ENCODE data around the gene RAPGEF2. TPM values are rescaled to one million over a fixed set of nuclear protein-coding genes. Genes with fewer than 3 reads are reported as not detected.

Gene RAPGEF2
- total and polyA plus RNA-seq, 11 donors = 10.6 to 75.9 (median 51.2) TPM

- peaks cover 0 to 3% (median 0%) of the 10 kb centered on the region in 12 donors for H3K9me3 ChIP-seq
- H3K27me3 ChIP-seq = no peaks in the 10 kb centered on the region
- TF ChIP-seq, protein P1, sequence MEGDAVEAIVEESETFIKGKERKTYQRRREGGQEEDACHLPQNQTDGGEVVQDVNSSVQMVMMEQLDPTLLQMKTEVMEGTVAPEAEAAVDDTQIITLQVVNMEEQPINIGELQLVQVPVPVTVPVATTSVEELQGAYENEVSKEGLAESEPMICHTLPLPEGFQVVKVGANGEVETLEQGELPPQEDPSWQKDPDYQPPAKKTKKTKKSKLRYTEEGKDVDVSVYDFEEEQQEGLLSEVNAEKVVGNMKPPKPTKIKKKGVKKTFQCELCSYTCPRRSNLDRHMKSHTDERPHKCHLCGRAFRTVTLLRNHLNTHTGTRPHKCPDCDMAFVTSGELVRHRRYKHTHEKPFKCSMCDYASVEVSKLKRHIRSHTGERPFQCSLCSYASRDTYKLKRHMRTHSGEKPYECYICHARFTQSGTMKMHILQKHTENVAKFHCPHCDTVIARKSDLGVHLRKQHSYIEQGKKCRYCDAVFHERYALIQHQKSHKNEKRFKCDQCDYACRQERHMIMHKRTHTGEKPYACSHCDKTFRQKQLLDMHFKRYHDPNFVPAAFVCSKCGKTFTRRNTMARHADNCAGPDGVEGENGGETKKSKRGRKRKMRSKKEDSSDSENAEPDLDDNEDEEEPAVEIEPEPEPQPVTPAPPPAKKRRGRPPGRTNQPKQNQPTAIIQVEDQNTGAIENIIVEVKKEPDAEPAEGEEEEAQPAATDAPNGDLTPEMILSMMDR (IDR thresholded peaks at IDR 0.05) = no peak
- TF ChIP-seq POLR2A (IDR thresholded peaks at IDR 0.05) = no peak
- no peak for DNase-seq
- peak overlapping the region in 6 of 12 donors; percentile 6 to 27 (median 14) for H3K27ac ChIP-seq
- H3K36me3 ChIP-seq = no peaks in the 10 kb centered on the region
- ATAC-seq = no peak
- H3K4me3 ChIP-seq = no peak overlapping the region
- peaks cover 0 to 56% (median 33%) of the 10 kb centered on the region in 12 donors for H3K4me1 ChIP-seq
- intact Hi-C loops (cut with DNase I) = loop anchor here in 3 of 10 donors (5.0 to 10.0 kb wide), 2 partner anchors 162 to 165 kb away; no protein-coding TSS in a partner anchor
- WGBS, 4 donors = 40 to 53% (median 49%) methylated on average over 5 of the region's 5 CpGs
These were observed 179.4 kb downstream of the RAPGEF2 start for GRCh38 chr4:159282329-159282728.

GRCh38 chr4:159282944-159283343, 180.1 kb downstream of the RAPGEF2 start:
- no peaks in the 10 kb centered on the region for H3K27me3 ChIP-seq
- H3K4me1 ChIP-seq = peaks cover 0 to 56% (median 33%) of the 10 kb centered on the region in 12 donors
- no peak for ATAC-seq
- DNase-seq = no peak
- WGBS, 4 donors = 69 to 79% (median 77%) methylated on average over 2 of the region's 2 CpGs
- no peaks in the 10 kb centered on the region for H3K36me3 ChIP-seq
- no peak overlapping the region for H3K4me3 ChIP-seq
- H3K9me3 ChIP-seq = no peaks in the 10 kb centered on the region
- H3K27ac ChIP-seq = peak overlapping the region in 7 of 12 donors; percentile 6 to 64 (median 16)
- intact Hi-C loops (cut with DNase I) = loop anchor here in 3 of 10 donors (5.0 to 10.0 kb wide), 2 partner anchors 162 to 164 kb away; no protein-coding TSS in a partner anchor
- TF ChIP-seq POLR2A (IDR thresholded peaks at IDR 0.05) = no peak
- TF ChIP-seq, protein P1 (IDR thresholded peaks at IDR 0.05) = no peak

- H3K9me3 ChIP-seq = no peaks in the 10 kb centered on the region
- no peaks in the 10 kb centered on the region for H3K36me3 ChIP-seq
- DNase-seq (no peak), ATAC-seq (no peak)
- peaks cover 0 to 56% (median 31%) of the 10 kb centered on the region in 12 donors for H3K4me1 ChIP-seq
- peak overlapping the region in 5 of 12 donors; percentile 0 to 64 (median 1) for H3K27ac ChIP-seq
- whole genome bisulfite sequencing, 4 donors = 44 to 61% (median 49%) methylated on average over 1 of the region's 1 CpG
- TF ChIP-seq POLR2A (IDR thresholded peaks at IDR 0.05) = no peak
- TF ChIP-seq, protein P1 (IDR thresholded peaks at IDR 0.05) = no peak
- no peaks in the 10 kb centered on the region for H3K27me3 ChIP-seq
- H3K4me3 ChIP-seq = peak overlapping the region in 3 of 12 donors; percentile 6 to 32 (median 26)
- intact Hi-C loops (cut with DNase I) = loop anchor here in 3 of 10 donors (5.0 to 10.0 kb wide), 2 partner anchors 161 to 164 kb away; no protein-coding TSS in a partner anchor
These were observed 180.8 kb downstream of the RAPGEF2 start for GRCh38 chr4:159283696-159284095.

- H3K27me3 ChIP-seq = no peaks in the 10 kb centered on the region
- DNase-seq (no peak), ATAC-seq (peak in 2 of 4 donors; percentile 32 to 39)
- H3K36me3 ChIP-seq = no peaks in the 10 kb centered on the region
- 57 to 71% (median 66%) methylated on average over 4 of the region's 4 CpGs for WGBS, 4 donors
- TF ChIP-seq, protein P1 (IDR thresholded peaks at IDR 0.05) = no peak
- TF ChIP-seq POLR2A (IDR thresholded peaks at IDR 0.05) = no peak
- peak overlapping the region in 5 of 12 donors; percentile 0 to 64 (median 1) for H3K27ac ChIP-seq
- peaks cover 0 to 59% (median 33%) of the 10 kb centered on the region in 12 donors for H3K4me1 ChIP-seq
- H3K9me3 ChIP-seq = no peaks in the 10 kb centered on the region
- peak overlapping the region in 3 of 12 donors; percentile 6 to 32 (median 26) for H3K4me3 ChIP-seq
- intact Hi-C loops (cut with DNase I) = loop anchor here in 3 of 10 donors (5.0 to 10.0 kb wide), 2 partner anchors 161 to 163 kb away; no protein-coding TSS in a partner anchor
These were observed 181.2 kb downstream of the RAPGEF2 start for GRCh38 chr4:159284113-159284512.
